Ovary (tissue), 3 donors: Measurements from ENCODE around the gene TKTL1.

Source experiments
- POLR2A ChIP-seq: fragments of 450-650 bp; IDR thresholded peaks from one replicate; pipeline ENCODE4 v1.6.1; 2017; ENCODE audit warnings: antibody characterized with exemption, mild to moderate bottlenecking, moderate library complexity
- TF ChIP-seq, protein P1 (sequence below), 3 donors: fragments of 450-650 bp in 2 of 3; fragments of 200-600 bp in 1 of 3; IDR thresholded peaks; one replicate each; pipeline versions ENCODE4 v1.5.1 to v1.8.0; 2016 to 2022; ENCODE audit warnings: antibody characterized with exemption in 3 of 3, mild to moderate bottlenecking in 1 of 3
- donor health status: DM: no; HTN: no; CAD: no.

DNA sequence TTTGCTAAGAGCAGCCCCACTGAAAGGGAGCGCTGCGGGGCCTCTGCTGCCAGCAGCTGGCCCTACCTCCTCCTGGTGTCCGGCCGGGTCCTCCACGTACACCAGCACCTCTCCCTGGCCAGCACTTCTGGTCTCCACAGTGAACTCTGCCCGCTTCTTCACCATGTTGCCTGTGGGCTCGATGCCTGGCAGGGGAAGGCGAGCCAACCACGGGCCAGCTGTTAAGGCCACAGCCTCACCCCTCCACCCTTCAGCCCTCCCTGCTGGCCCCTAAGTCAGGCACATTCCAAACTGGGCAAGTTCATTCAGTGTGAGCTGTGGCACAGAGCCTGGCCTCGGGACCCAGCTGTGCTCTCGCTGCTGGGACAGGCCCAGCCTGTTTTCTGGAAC lies 71.1 kb downstream of the TKTL1 start:
- no peak for TF ChIP-seq POLR2A
- TF ChIP-seq, protein P1, sequence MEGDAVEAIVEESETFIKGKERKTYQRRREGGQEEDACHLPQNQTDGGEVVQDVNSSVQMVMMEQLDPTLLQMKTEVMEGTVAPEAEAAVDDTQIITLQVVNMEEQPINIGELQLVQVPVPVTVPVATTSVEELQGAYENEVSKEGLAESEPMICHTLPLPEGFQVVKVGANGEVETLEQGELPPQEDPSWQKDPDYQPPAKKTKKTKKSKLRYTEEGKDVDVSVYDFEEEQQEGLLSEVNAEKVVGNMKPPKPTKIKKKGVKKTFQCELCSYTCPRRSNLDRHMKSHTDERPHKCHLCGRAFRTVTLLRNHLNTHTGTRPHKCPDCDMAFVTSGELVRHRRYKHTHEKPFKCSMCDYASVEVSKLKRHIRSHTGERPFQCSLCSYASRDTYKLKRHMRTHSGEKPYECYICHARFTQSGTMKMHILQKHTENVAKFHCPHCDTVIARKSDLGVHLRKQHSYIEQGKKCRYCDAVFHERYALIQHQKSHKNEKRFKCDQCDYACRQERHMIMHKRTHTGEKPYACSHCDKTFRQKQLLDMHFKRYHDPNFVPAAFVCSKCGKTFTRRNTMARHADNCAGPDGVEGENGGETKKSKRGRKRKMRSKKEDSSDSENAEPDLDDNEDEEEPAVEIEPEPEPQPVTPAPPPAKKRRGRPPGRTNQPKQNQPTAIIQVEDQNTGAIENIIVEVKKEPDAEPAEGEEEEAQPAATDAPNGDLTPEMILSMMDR (IDR thresholded peaks at IDR 0.05), result no peak
